OCI-LY1 (cell line): ENCODE data around the gene MSH3.

Experiments used
- CTCF ChIP-seq: fragments of 200-600 bp; sonication (generic), shearing (Covaris generic); IDR thresholded peaks from 2 replicates; pipeline ENCODE4 v1.5.1; 2017; ENCODE audit warnings: mild to moderate bottlenecking, antibody characterized with exemption, low read length, moderate library complexity, mixed read lengths
- EZH2 ChIP-seq: fragments of 200-600 bp; sonication (generic), shearing (Covaris generic); IDR thresholded peaks from 2 replicates; pipeline ENCODE4 v1.8.0; 2017; ENCODE audit warnings: borderline replicate concordance, mixed run types, mild to moderate bottlenecking, antibody characterized with exemption, low read length, moderate library complexity, mixed read lengths

DNA sequence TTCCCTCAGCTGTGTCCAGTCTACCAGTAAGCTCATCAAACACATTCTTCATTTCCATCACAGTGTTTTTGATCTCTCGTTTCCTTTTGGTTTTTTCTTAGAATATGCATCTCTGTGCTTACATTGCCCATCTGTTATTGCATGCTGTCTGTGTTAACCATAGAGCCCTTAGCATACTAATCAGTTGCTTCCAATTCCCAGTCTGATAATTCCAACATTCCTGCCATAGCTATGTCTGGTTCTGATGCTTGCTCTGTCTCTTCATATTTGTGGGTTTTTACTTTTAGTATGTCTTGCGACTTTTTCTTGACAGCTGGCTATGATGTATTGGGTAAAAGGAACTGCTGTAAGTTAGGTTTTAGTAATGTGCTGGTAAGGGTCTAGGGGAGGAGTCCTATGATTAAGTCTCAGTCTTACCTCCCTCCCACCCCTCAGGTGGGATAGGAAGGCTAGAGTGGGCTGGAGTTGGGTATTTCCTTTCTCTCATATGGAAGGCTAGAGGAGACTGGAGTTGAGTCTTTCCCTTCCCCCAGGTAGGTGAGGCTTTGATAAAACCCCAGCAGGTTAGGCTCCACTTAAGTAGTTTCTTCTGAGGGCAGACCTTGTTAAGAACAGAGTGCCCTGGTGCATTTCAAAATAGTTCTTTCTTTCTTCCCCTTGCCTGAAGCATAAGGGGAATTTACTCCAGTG lies 206.6 kb downstream of the MSH3 start:
- TF ChIP-seq CTCF (no peak), EZH2 (no peak)
